Muscle layer of duodenum (tissue), 2 donors: ENCODE data around the gene MRGPRF.

Experiments used
- H3K27ac ChIP-seq: one replicate; pipeline ENCODE4 v1.7.0; 2013; ENCODE audit warnings: mild to moderate bottlenecking, low read length
- H3K27me3 ChIP-seq: one replicate; pipeline ENCODE4 v1.7.0; 2013; ENCODE audit warnings: low read depth, mild to moderate bottlenecking, control low read depth, low read length
- H3K36me3 ChIP-seq, 2 donors: one replicate each; pipeline ENCODE4 v1.7.0; 2013; ENCODE audit warnings: low read length in 2 of 2, control low read depth in 1 of 2, mild to moderate bottlenecking in 1 of 2; ENCODE audit not compliant: insufficient read depth in 2 of 2, control insufficient read depth in 1 of 2
- H3K4me1 ChIP-seq, 2 donors: one replicate each; pipeline ENCODE4 v1.7.0; 2013; ENCODE audit warnings: low read length in 2 of 2, mild to moderate bottlenecking in 2 of 2, control low read depth in 1 of 2, moderate library complexity in 1 of 2; ENCODE audit not compliant: insufficient read depth in 2 of 2, control insufficient read depth in 1 of 2
- H3K4me3 ChIP-seq, 2 donors: one replicate each; pipeline ENCODE4 v1.7.0; 2013; ENCODE audit warnings: low read length in 2 of 2, low read depth in 1 of 2, mild to moderate bottlenecking in 1 of 2
- H3K9me3 ChIP-seq, 2 donors: one replicate each; pipeline ENCODE4 v1.7.0; 2013; ENCODE audit warnings: low read length in 2 of 2, control low read depth in 1 of 2, mild to moderate bottlenecking in 1 of 2; ENCODE audit not compliant: control insufficient read depth in 1 of 2
- donor health status: healthy.

The MRGPRF gene

DNA sequence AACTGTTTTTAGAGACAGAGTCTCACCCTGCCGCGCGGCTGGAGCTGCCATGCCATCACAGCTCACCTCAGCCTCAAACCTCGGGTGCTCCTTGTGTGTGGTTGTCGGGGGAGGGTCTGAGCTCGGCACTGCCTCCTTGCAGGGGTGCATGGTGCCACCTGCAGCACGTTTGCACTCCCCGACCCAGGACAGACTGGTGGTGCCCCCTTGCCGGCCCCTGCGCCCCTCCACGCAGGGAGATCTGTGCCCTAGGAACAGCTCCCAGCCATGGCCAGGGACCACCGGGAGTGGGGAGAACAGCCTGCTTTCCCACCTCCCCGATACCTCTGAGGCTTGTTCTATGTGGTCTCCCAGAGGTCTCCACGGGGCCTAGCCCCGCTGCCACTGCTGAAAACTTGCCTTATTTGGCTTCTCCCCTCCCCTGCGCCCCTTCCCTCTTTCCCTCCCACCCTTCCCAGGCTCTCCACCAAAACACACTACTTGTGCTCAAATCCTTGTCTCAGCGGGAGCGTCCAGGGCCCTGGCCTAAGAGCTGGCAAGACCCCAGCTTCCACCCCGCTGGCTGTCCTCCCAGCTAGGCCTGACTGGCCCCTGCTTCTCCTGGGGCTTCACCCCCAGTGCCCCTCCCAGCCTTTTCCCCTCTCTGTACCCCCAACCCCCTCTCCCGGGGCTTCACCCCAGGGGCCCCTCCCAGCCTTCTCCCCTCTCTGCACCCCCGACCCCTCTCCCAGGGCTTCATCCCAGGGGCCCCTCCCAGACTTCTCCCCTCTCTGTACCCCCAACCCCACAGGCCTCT lies 22.3 kb upstream of the MRGPRF start:
- Histone ChIP-seq H3K36me3 (no peaks in the 10 kb centered on the region), H3K27me3 (no peaks in the 10 kb centered on the region), H3K9me3 (no peaks in the 10 kb centered on the region), H3K4me3 (no peak overlapping the region), H3K27ac (no peak overlapping the region), H3K4me1 (peaks cover 0 to 16% of the 10 kb centered on the region in 2 donors)

DNA sequence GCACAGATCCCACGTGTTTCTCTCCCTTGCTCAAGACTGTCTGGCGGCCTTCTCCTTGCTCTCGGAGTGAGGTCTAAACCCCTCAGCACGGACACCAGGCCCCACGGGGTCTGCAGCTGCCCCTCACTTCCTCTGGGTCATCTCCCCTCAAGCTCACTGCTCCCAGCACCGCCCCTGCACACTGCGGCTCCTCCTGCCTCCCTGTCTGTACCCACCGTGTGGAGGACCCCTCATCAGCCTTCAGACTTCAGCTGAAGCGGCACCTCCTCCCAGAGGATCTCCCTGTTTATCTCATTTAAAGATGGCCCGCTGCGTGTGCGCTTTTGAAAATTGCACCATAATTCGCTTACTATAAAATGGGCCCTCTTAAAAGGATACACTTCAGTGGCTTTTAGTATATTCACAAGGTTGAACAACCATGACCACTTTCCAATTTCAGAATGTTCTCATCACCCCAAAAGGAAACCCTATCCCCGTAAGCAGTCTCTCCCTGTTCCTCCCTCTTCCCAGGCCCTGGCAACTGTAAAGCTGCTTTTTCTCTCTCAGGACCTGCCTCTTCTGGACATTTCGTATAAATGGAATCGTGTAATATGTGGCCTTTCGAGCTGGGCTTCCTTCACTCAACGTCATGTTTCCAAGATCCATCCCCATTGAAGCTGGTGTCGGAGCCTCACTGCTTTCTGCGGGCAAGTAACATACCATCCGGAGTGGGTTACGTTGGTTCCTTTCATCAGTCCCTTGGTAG lies 21.2 kb upstream of the MRGPRF start:
- no peak overlapping the region for H3K4me3 ChIP-seq
- H3K9me3 ChIP-seq, result no peaks in the 10 kb centered on the region
- H3K36me3 ChIP-seq, result no peaks in the 10 kb centered on the region
- H3K27ac ChIP-seq, result no peak overlapping the region
- H3K4me1 ChIP-seq, result peaks cover 0 to 16% of the 10 kb centered on the region in 2 donors
- H3K27me3 ChIP-seq, result no peaks in the 10 kb centered on the region

DNA sequence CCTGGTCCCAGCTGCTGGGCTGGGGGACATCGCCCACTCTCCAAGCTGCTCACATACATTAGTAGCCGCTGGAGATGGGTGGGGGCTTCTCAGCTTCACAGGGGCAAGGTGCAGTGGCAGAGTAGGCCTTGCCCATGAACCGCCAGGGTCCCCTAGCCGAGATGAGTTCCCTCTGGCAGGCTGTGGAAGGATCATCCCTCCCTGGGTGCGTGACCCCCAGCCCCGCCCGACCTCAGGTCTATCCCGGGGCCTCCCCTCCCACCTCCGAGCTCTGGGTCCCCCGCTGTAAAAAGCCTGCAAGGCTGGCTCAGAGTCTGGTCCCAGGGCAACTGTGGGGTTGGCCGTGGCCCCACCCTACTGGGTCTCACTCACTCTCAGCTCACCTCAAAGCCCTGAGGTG lies 20.4 kb upstream of the MRGPRF start:
- H3K27me3 ChIP-seq, result no peaks in the 10 kb centered on the region
- no peaks in the 10 kb centered on the region for H3K9me3 ChIP-seq
- H3K4me1 ChIP-seq, result peaks cover 0 to 16% of the 10 kb centered on the region in 2 donors
- H3K36me3 ChIP-seq, result no peaks in the 10 kb centered on the region
- H3K4me3 ChIP-seq, result no peak overlapping the region
- no peak overlapping the region for H3K27ac ChIP-seq

DNA sequence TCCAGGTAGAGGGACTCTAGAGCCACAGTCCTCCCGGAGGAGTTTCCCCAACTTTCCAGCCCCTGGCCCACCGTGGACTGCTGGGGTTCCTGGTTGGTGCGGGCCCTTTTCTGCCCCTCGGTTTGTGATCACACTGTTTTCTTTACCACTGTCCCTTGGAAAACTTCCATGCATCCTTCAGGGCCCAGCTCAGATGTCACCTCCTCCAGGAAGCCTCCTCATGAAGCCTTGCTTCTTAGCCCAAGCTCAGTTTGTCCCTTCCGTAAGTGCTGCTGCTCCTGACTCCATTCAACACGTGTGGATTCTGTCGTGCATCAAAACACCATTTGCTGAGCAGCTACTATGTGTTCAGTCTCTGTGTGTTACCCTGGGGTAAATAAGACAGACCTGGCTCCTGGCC lies 19.8 kb upstream of the MRGPRF start:
- H3K9me3 ChIP-seq, result no peaks in the 10 kb centered on the region
- H3K27ac ChIP-seq, result no peak overlapping the region
- H3K4me1 ChIP-seq, result peaks cover 0 to 16% of the 10 kb centered on the region in 2 donors
- H3K27me3 ChIP-seq, result no peaks in the 10 kb centered on the region
- no peaks in the 10 kb centered on the region for H3K36me3 ChIP-seq
- no peak overlapping the region for H3K4me3 ChIP-seq

DNA sequence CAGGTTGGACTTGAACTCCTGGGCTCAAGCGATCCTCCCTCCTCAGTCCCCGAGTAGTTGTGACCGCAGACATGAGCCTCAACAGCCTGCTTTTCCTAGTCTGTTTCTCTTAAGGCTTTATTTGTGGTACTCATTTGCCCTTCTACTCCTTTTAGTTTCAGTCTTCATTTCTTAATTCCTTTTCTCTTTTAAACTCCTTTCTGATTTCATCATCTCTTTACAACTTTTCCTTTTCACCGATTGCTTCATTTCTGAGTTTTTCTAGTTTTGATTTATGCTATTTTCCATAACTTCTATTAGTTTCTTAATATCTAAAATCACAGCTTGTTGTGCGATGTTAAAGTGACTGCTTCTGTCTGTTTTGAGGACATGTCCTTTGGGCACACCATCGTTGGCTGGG lies 17.3 kb upstream of the MRGPRF start:
- Histone ChIP-seq H3K9me3 (no peaks in the 10 kb centered on the region), H3K27ac (no peak overlapping the region), H3K36me3 (no peaks in the 10 kb centered on the region), H3K4me3 (no peak overlapping the region), H3K4me1 (peaks cover 0 to 3% of the 10 kb centered on the region in 2 donors), H3K27me3 (no peaks in the 10 kb centered on the region)

DNA sequence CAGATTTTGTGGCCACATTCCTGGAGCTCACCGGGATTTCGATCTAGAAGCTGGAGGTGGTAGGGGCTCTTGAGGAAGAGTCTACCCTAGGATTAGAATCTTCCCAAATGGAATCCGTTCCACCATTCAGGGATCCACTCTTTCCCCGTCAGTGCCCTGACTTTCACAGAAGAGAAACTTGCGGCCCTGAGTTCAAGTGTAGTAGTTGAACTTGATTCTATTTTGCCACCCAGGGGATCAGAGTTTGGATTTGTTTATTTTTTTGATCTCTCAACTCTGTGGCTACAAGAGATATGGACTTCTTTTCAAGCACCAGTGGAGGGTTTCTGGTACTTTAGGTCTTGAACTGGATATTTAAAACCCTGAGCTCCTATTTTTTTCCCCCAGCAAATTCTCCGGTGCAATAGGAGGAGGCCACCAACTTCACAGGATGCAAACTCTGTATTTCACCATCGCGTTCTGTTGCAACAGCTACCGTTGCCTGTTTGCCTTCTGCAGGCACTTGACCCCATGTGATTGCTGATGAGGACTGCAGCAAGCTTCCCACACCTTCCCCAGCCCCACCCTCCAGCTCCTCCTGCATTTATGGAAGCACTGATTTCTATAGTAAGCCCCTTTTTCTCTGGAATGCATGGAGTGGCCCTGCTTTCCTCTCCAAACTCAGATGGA lies 14.8 kb upstream of the MRGPRF start:
- H3K4me1 ChIP-seq, result no peaks in the 10 kb centered on the region
- no peak overlapping the region for H3K27ac ChIP-seq
- no peaks in the 10 kb centered on the region for H3K9me3 ChIP-seq
- H3K27me3 ChIP-seq, result no peaks in the 10 kb centered on the region
- H3K4me3 ChIP-seq, result no peak overlapping the region
- no peaks in the 10 kb centered on the region for H3K36me3 ChIP-seq

DNA sequence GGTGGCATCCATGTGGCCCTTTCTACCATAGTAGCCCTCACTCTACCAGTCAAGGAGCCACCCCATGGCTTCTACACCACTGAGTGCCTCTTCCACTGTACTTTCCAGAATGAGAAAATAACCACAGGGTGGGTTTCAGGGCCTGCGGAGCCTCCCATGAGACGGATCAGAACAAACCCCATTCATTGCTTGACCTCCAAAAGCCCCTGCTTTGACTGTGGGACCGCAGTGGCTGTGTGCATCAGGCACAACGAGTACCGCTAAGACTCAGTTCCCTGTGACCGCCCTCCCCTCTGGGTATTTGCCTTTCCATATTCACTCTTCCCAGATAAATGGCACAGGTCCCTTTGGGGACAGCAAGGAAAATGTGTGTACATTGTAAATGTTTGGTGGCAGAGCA lies 11.5 kb upstream of the MRGPRF start:
- Histone ChIP-seq H3K36me3 (no peaks in the 10 kb centered on the region), H3K4me3 (no peak overlapping the region), H3K9me3 (no peaks in the 10 kb centered on the region), H3K4me1 (no peaks in the 10 kb centered on the region), H3K27me3 (no peaks in the 10 kb centered on the region), H3K27ac (no peak overlapping the region)

DNA sequence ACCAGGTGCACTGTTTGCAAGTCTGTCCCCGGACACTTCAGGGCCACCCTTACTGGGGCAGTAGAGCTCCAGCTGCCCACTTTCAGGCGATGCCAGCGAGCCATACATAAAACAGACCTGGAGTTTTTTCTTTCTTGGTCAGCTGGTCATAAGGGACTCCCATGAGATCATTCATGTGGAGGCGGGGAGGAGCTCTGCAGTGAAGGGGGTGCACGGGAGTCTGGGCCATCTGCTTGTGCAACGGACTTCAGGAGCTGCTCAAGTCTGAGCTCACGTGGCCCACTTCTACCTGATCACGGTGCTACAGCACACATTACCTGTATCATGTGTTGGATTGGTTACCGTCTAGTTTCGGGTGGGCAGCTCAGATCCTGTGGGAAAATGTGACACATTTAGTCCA lies 9.2 kb upstream of the MRGPRF start:
- H3K27ac ChIP-seq, result no peak overlapping the region
- no peaks in the 10 kb centered on the region for H3K9me3 ChIP-seq
- no peaks in the 10 kb centered on the region for H3K4me1 ChIP-seq
- H3K36me3 ChIP-seq, result no peaks in the 10 kb centered on the region
- no peaks in the 10 kb centered on the region for H3K27me3 ChIP-seq
- no peak overlapping the region for H3K4me3 ChIP-seq

DNA sequence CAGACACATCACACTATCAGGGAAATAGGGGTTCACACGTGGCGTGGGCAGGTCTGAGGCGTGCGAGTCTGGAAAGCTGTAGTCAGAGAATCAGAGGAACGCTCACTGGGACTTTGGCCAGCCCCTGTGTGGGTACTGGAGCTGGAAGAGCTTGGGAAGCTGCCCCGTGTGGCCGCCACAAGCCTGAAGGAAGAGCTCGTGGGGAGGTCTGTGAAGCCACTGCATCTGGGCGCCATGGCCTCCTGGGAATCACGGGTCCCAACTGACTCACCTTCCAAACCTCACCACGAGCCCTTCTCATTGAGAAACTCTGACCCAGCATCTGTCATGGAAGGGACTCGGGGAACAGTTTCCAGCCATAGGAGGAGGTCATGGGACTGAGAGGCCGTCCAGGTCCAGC lies 5.9 kb upstream of the MRGPRF start:
- Histone ChIP-seq H3K27me3 (no peaks in the 10 kb centered on the region), H3K4me1 (peaks cover 0 to 1% of the 10 kb centered on the region in 2 donors), H3K36me3 (no peaks in the 10 kb centered on the region), H3K9me3 (no peaks in the 10 kb centered on the region), H3K27ac (peak overlapping the region; percentile 39), H3K4me3 (no peak overlapping the region)

DNA sequence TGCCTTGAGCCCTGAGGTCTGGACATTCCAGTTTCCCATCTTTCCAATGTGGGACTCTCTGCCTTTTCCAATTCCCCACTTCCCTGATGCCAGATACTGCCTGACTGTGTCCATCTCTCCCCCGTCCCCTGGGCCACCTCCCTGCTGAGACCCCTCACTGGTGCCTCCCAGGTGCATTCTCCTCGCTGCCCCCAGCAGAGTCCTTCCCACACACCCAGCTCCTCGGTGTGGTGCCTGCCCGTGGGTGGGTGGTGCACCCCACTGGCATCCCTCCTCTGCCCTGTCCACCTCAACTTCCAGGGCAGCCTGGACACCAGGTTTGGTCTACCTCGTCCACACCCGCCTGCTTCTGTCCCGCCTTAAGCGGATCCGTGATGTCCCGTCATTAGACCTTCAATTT lies 4.9 kb upstream of the MRGPRF start:
- Histone ChIP-seq H3K27ac (no peak overlapping the region), H3K27me3 (no peaks in the 10 kb centered on the region), H3K4me3 (no peak overlapping the region), H3K9me3 (no peaks in the 10 kb centered on the region), H3K4me1 (peaks cover 0 to 4% of the 10 kb centered on the region in 2 donors), H3K36me3 (no peaks in the 10 kb centered on the region)

DNA sequence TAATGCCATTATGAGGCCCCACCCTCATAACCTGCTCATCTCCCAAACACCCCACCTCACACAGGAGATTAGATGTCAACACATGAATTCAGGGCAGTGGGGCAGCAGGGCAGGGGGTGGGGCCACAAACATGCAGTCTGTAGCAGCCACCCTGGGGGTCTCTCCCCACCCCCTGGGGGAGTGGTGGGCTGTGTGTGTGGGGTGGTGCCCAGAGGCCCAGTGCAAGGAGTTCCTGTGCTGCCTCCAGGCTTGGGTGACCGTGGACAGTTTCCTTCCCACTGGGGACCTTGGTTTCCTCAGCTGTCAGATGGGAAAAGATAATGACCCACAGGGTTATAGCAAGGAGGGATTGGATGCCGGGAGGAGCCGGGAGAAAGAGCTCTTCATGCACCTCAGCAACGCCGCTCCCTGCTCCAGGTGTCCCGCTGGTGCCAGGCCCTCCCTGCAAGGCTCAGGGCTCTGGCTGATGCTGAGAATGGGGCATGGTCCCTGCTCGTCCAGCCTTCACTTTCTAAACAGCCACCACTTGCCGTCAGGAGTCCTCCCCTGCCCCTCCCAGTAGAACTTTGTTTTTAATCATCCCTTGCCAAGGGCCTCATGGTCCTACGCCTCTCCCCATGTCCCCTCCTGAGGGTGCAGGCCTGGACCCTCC lies 2.0 kb upstream of the MRGPRF start:
- Histone ChIP-seq H3K27ac (peak overlapping the region; percentile 90), H3K4me3 (peak overlapping the region in 1 of 2 donors; percentile 93), H3K4me1 (peaks cover 0 to 15% of the 10 kb centered on the region in 2 donors), H3K9me3 (no peaks in the 10 kb centered on the region), H3K27me3 (peaks cover 11% of the 10 kb centered on the region), H3K36me3 (no peaks in the 10 kb centered on the region)
